ENCODE measurements around the gene COL5A2.

Gene COL5A2

GRCh38 chr2:189046320-189046719 is 133.2 kb downstream of the COL5A2 start:
- no peak for DNase-seq

GRCh38 chr2:189045836-189046235 is 133.7 kb downstream of the COL5A2 start:
- DNase-seq = no peak

GRCh38 chr2:189037518-189037917 is 142.0 kb downstream of the COL5A2 start:
- DNase-seq = no peak

- DNase-seq = no peak
Measured at GRCh38 chr2:189024901-189025618, 154.5 kb downstream of the COL5A2 start.

GRCh38 chr2:189022492-189022891 is 157.1 kb downstream of the COL5A2 start:
- DNase-seq = no peak

GRCh38 chr2:189022053-189022481 is 157.5 kb downstream of the COL5A2 start:
- no peak for DNase-seq

- DNase-seq = no peak
Measured at GRCh38 chr2:189020179-189020578, 159.4 kb downstream of the COL5A2 start.

- DNase-seq = no peak
Measured at GRCh38 chr2:189018631-189019030, 160.9 kb downstream of the COL5A2 start.

GRCh38 chr2:189016311-189016861 is 163.2 kb downstream of the COL5A2 start:
- DNase-seq = no peak

GRCh38 chr2:189015359-189015758 is 164.2 kb downstream of the COL5A2 start:
- no peak for DNase-seq

- no peak for DNase-seq
Measured at GRCh38 chr2:189014449-189015138, 165.0 kb downstream of the COL5A2 start.

- DNase-seq = no peak
Measured at GRCh38 chr2:189013671-189014448, 165.7 kb downstream of the COL5A2 start.

GRCh38 chr2:189013031-189013430 is 166.5 kb downstream of the COL5A2 start:
- no peak for DNase-seq

GRCh38 chr2:189012351-189012750 is 167.2 kb downstream of the COL5A2 start:
- no peak for DNase-seq

GRCh38 chr2:189010536-189010935 is 169.0 kb downstream of the COL5A2 start:
- no peak for DNase-seq

- DNase-seq = no peak
Measured at GRCh38 chr2:189008555-189009262, 170.9 kb downstream of the COL5A2 start.

GRCh38 chr2:189002079-189002478 is 177.5 kb downstream of the COL5A2 start:
- no peak for DNase-seq

- no peak for DNase-seq
Measured at GRCh38 chr2:189000221-189000620, 179.3 kb downstream of the COL5A2 start.

- no peak for DNase-seq
Measured at GRCh38 chr2:188997263-188997662, 182.3 kb downstream of the COL5A2 start.

- no peak for DNase-seq
Measured at GRCh38 chr2:188993247-188993646, 186.3 kb downstream of the COL5A2 start.

- no peak for DNase-seq
Measured at GRCh38 chr2:188986839-188987238, 192.7 kb downstream of the COL5A2 start.

GRCh38 chr2:188984680-188985079 is 194.9 kb downstream of the COL5A2 start:
- DNase-seq = no peak

- DNase-seq = no peak
Measured at GRCh38 chr2:188984065-188984491, 195.5 kb downstream of the COL5A2 start.

Measured in NCI-H1092 (cell line).